Fibroblast of lung (primary cell): Measurements from ENCODE around the gene NELFB.

ENCODE experiments used
- EZH2 ChIP-seq: IDR thresholded peaks from 2 replicates; pipeline ENCODE4 v1.5.1; 2012; ENCODE audit warnings: low read length, control low read depth, mild to moderate bottlenecking; ENCODE audit errors: missing control alignments
- TF ChIP-seq, protein P1 (sequence below), 2 donors: IDR thresholded peaks in 1 of 2; conservative IDR thresholded peaks in 1 of 2; 1 replicate in 1 of 2; 2 replicates in 1 of 2; pipeline ENCODE4 v1.5.1; 2011 to 2012; ENCODE audit warnings: low read length in 2 of 2, control low read depth in 1 of 2, inconsistent platforms in 1 of 2, low read depth in 1 of 2, mild to moderate bottlenecking in 1 of 2

DNA sequence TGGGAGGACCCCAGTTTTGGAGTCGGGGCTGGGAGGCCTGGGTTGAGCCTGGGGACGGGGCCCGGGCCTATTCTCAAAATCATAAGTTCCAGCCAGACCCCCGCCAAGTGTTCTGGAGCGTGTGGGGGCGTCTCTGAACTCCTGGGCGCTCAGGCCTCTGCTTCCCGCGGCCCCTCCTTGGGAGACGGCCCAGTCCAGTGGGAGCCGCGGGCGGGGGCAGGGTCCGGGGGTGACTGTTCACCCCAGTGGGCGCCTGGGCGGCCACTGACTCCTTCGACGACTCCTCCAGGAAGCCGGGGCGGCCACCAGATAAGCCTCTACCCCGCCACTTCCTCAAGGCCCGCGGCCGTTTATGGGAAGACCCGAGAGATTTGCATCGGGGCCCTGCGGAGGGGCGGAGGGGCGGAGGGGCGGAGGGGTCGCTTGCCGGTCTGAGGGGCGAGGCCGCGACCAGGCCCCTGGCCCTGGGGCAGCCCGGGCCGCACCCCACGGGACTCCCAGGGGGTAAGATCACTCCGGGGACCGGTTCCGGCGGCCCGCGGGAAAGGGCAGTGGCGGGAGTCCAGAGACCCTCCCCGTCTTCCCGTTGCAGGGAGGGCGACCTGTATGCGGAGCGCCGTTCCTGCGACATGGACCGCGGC is 23.1 kb downstream of the NELFB start:
- no peak for TF ChIP-seq EZH2
- TF ChIP-seq, protein P1, sequence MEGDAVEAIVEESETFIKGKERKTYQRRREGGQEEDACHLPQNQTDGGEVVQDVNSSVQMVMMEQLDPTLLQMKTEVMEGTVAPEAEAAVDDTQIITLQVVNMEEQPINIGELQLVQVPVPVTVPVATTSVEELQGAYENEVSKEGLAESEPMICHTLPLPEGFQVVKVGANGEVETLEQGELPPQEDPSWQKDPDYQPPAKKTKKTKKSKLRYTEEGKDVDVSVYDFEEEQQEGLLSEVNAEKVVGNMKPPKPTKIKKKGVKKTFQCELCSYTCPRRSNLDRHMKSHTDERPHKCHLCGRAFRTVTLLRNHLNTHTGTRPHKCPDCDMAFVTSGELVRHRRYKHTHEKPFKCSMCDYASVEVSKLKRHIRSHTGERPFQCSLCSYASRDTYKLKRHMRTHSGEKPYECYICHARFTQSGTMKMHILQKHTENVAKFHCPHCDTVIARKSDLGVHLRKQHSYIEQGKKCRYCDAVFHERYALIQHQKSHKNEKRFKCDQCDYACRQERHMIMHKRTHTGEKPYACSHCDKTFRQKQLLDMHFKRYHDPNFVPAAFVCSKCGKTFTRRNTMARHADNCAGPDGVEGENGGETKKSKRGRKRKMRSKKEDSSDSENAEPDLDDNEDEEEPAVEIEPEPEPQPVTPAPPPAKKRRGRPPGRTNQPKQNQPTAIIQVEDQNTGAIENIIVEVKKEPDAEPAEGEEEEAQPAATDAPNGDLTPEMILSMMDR (conservative IDR thresholded peaks at IDR 0.05 in 1 of 2, IDR thresholded peaks at IDR 0.05 in 1 of 2; ENCODE audit: low read depth in 1 of 2, low read length in 2 of 2) = no peak
